ENCODE data around the gene ZCCHC18. TPM values are rescaled to one million over a fixed set of nuclear protein-coding genes. Genes with fewer than 3 reads are reported as not detected.
A peak's percentile ranks its signal among the peaks of the same experiment; 100 is the strongest.
"Not testable (repeated sequence)": the region's sequence is repeated elsewhere in the genome, so short reads cannot be mapped to it uniquely, and the experiment has no call there.

Gene ZCCHC18
- not detected for polyA plus RNA-seq (2012; ENCODE audit: insufficient read depth, insufficient read length)

DNA sequence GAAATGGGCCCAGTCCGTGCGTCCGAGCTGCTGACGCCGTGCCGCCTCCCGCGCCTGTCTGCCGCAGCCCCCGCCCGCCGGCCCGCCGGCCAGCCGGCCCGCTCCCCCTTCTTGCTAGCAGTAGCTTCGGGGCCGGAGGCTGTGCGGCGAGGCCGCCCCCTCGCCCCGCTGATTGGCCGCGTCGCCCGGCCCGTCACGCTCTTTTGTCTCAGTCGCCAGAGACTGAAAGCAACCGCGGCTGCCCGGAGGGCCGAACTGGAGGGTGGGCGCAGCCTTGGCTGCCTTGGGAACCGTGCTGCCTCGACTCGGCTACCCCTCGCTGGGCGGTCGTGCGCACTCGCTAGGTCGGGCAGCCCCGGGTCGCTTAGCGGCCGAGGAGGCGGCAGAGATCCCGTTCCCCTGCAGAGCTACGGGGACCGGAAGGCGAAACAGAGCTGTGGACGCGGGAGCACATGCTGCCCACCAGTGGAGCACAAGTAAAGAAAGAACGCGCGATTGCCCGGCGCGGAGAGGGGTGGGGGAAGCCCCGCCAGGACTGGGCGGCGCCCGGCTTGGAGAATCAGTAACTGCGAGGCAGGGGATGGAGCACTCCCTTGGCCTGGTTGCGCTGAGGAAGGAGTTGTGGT is at the start of gene ZCCHC18:
Gene ZCCHC18 (plus strand): TSS at position 198 of the 626 bp plus-strand sequence. CDS start 1,589 bp downstream, outside the sequence.
- H3K4me3 ChIP-seq (ENCODE audit: low read length), result peak within 1 kb of the TSS; percentile 42
- DNase-seq (ENCODE audit: low read depth, low spot score), result no peak

DNA sequence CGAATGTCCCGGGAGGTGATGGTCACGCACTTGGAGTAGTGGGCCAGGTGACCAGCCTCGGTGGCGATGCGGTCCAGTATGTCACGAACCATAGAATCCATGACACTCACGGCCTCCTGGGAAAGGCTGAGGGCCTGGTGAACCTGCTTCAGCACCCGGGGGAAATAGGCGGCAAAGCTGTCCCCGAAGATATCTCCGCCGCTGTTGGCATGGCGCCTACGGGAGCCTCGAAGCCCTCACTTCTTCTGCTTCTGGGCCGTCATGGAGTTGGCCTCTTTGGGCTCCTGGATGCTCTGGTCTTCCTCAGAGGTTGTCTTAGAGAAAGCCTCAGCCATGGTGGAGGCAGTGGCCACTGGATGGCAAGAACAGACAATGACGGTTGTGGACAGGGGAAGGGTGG is 49.7 kb upstream of the ZCCHC18 start:
- not testable (repeated sequence) for H3K4me3 ChIP-seq (ENCODE audit: low read length); DNase-seq (ENCODE audit: low read depth, low spot score)

DNA sequence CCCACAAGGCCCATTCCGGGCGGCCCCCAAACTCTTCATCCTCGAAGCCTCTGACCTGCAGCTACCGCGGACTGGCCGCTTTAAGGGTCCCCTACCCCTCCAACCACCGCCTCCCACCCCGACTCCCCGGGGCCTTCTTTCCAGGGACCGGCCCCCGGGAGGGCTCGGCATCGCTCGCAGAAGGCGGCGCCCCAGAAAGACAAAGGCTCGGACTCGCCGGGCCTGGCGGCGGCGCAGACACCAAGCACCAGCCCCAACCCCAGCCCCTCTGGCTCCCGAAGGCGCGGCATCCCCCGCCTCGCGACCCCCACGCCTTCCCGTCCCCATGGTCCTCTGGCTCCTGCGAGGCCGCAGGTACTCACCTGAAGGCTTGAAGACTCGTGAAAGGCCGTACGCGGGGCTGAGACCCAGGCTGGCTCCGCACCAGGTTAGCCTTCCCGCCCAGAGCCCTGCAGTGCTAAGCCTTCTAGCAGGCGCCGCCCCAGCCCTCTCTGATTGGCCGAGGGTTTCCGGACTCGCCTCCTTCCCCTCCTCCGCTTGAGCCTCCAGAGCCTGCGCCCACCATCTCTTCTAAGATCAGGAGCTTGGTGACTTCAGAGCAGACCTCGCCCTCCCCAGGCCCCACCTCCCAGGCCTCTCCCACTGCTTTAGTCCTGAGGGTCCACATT is 36.4 kb upstream of the ZCCHC18 start, which contains the start of gene TMSB15C:
Gene TMSB15C (minus strand): TSS at position 459 of the 668 bp plus-strand sequence.
- DNase-seq (ENCODE audit: low read depth, low spot score); H3K4me3 ChIP-seq (ENCODE audit: low read length): not testable (repeated sequence)

DNA sequence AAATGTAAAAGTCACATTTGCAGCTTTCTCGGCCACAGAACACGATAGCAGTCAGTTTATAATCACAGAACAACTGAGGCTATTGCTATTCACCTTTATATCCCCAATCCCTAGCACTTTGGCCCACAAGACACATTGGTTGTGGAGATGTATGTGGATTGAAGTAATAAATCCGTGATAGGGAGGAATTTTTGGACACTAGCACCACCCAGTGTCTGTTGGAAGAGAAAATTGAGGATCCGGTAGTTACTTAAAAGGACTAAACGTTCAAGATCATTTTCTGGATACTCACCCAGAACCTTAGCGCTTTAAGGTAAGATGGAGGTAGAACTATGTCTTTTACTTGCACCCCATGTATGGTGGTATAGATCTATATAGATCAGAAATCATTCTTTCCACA is 34.5 kb upstream of the ZCCHC18 start:
- not testable (repeated sequence) for DNase-seq (ENCODE audit: low read depth, low spot score); H3K4me3 ChIP-seq (ENCODE audit: low read length)

DNA sequence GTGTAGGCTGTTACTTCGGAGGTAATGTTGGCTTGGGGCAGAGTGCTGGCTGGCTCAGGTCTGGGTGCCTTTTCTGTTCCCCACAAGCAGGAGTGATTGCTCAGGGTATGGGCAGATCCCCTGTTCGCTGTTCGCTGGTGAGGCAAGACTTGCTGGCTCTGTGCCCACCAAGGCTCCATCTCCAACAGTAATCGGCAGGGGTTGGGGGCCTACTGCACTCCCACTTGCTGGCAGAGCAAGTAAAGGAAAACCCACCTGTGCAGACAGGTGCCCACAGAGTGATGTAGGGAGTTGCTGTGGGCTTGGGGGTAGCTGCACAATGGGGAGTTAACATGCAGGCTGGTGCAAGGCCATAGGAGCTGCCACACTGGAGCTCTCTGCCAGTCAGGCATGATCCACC is 28.3 kb upstream of the ZCCHC18 start:
- DNase-seq (ENCODE audit: low read depth, low spot score), result no peak
- H3K4me3 ChIP-seq (ENCODE audit: low read length), result no peak overlapping the region

DNA sequence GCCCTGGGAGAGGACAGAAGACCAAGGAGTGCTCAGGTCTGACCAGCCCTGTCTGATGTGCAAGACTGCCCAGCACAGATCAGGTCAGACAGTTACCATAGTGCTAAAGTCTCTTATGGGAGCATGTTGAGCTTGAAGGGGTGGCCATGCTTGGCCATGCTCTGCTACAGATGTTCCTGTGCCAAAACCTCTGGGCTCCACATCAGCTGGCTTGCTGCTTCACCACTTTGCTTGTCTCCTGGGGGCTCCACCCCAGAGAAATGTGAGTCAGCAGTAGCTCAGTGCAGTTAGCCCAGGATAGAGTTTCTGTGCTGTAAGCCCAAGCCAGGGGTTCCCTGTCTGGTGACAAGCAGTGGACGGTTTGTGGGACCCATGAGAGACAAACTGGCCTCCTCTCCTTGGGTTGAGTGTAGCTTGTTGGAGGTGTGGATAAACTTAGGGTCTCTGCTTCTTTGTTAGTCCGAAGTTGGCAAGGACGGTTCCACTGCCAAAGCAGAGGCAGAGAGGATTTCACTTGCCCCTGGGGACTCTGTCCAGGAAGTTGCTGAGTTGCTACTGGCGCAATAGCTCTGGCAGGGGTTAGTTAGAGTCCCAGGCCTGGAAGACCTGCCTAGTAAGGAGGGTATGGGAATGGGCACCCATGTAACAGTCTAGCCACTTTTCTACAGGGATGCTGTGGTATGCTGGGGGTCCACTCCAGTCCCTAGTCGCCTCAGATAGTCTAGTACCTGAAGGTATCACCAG is 27.6 kb upstream of the ZCCHC18 start:
- DNase-seq (ENCODE audit: low read depth, low spot score), result no peak
- no peak overlapping the region for H3K4me3 ChIP-seq (ENCODE audit: low read length)

DNA sequence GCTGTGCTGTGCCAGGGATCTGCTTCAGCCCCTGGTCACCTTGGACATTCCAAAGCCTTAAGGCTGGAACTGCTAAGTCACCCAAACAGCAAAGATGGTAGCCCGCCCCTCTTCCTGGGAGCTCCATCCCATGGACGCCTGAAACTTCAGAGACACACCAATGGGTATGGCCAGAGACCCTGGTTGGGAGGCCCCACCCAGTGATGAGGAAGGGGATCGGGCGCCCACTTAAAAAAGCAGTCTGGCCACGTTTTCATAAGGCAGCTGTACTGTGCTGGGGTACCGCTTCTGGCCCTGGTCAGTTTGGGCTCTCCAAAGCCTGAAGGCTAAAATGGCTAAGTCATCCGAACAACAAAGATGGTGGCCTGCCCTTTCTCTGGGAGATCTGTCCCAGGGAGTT is 26.8 kb upstream of the ZCCHC18 start:
- no peak for DNase-seq (ENCODE audit: low read depth, low spot score)
- no peak overlapping the region for H3K4me3 ChIP-seq (ENCODE audit: low read length)

DNA sequence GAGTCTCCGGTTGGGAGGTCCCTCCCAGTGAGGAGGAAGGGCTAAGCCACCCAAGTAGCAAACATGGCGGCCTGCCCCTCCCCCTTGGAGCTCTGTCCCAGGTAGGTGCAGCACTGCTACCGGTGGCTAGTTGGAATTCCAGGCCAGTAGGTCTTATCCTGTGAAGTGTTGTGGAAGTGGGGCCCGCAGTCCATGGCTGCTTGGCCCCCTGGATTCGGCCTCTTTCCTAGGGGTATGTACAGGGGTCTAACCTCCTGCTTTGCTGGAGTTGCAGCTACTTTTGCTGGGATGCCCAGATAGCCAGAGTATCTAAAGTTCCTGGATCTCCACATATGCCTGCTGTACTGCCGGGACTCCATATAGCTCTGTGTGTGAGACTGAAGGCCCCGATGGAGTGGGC is 26.4 kb upstream of the ZCCHC18 start:
- no peak for DNase-seq (ENCODE audit: low read depth, low spot score)
- H3K4me3 ChIP-seq (ENCODE audit: low read length), result no peak overlapping the region

DNA sequence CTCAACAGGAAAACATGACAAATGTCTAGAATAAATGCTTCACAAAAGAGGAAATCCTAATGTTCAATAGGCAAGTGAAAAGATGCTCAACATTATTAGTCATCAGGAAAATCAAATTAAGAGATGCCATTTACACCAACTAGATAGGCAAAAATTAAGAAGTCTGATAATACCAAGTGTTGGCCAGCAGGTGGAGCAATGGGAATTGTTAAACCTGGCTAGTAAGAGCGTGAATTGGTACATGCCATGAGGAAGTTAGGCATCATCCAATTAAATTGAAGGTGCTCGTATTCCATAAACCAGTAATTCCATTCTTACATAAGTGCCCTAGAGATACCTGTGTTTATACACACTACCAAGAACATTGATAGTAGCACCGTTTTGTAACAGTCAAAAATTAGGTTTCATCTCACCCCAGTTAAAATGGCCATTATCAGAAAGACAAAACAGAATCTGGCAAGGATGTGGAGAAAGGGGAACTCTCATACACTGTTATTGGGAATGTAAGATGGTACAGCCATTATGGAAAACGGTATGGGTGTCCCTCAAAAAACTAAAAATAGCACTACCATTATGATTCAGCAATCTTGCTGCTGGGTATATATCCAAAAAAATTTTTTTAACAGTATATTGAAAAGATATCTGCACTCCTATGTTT is 14.0 kb upstream of the ZCCHC18 start:
- H3K4me3 ChIP-seq (ENCODE audit: low read length), result no peak overlapping the region

DNA sequence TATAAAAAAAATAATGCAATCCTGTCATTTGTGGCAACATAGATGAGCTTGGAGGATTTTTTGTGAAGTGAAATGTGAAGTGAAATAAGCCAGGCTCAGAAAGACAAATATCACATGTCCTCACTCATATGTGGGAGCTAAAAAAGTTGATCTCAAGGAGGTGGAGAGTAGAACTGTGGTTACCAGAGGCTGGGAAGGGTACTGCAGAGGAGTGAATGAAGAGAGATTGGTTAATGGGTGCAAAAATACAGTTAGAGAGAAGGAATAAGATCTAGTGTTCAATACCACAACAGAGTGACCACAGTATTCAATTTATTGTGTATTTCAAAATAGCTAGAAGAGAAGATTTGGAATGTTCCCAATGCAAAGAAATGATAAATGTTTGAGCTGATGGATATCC is 13.4 kb upstream of the ZCCHC18 start:
- H3K4me3 ChIP-seq (ENCODE audit: low read length), result no peak overlapping the region
- no peak for DNase-seq (ENCODE audit: low read depth, low spot score)

More for the DNA sequence above, 14.0 kb upstream of the ZCCHC18 start:
- DNase-seq (ENCODE audit: low read depth, low spot score), result peak; percentile 58

DNA sequence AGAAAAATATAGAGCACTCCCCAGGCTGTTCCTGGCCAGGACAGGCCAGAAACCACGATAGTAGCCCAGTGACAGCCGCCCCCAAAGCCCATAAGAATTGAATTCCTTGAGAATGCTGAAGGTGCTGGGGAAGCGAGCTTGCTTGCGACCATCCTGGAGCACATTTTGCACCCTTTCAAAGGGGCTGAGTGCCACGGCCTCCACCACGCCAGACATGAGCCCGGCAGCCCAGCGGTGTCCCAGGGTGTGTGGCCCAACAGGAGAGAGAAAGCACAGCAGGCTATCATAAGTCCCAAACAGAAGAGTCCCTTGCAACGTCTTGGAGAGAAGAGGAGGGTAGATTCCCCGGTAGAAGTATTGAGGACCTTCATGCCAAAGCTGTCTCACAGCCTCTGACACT is 7.6 kb upstream of the ZCCHC18 start:
- DNase-seq (ENCODE audit: low read depth, low spot score), result no peak

DNA sequence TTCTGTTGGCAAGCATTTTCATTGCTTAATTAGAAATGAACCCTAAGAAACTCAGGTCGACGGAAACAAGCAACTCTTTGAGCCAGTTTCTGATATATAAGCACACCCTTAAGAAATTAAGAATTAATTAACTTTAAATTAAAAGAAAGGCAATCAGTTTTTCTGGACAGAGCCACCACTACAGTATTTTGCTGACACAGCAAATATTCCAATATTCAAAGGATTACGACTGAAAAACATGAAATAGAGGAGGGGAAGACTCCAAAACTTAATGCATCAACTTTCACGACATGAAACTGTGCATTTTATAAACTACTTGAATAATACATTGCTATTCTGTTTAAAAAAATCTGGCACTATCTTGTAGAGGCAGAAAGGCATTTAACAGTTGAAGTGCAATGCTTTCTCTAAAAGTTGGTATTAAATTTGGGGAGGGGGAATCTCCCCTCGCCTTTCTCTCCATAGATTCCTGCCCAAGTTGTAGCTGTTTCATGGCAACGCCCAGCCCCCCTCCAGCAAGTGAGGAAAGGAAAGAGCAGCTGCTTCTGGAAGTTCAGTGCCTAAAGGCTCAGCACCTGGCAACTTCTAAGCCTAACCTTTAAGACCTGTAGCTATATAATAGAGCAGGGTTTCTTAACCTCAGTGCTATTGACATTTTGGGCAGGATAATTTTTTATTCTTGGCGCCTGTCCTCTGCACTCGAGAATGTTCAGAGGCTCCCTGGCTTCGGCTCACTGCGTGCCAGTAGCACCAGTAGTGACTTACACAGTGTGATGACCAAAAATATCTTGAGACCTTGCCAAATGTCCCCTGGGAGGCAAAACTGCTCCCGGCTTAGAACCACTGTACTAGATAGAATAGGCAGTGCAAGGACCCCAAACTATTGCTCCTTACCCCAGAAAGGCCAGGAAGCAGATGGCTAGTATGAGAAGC is 6.7 kb upstream of the ZCCHC18 start:
- no peak for DNase-seq (ENCODE audit: low read depth, low spot score)
- no peak overlapping the region for H3K4me3 ChIP-seq (ENCODE audit: low read length)

More for the DNA sequence above, 7.6 kb upstream of the ZCCHC18 start:
- no peak overlapping the region for H3K4me3 ChIP-seq (ENCODE audit: low read length)

DNA sequence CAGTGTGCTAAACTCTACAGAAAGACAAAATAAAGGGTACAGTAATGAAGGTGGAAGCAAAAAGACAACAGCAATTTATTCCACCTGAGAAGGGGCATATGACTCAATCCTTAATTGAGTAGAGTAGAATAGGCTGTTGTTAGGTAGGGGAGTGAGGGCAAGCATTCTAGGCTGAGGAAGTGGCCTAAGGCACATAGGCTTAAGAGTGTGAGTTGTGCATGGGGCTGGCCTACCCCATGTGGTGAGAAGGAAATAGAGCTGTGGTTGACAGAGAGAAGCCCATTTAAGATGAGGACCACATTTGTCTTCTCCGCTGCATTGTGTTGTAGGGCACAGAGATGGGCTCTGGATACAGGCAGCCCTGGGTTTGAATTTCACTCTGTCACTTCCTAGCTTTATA is 3.4 kb upstream of the ZCCHC18 start:
- no peak for DNase-seq (ENCODE audit: low read depth, low spot score)
- H3K4me3 ChIP-seq (ENCODE audit: low read length), result no peak overlapping the region

DNA sequence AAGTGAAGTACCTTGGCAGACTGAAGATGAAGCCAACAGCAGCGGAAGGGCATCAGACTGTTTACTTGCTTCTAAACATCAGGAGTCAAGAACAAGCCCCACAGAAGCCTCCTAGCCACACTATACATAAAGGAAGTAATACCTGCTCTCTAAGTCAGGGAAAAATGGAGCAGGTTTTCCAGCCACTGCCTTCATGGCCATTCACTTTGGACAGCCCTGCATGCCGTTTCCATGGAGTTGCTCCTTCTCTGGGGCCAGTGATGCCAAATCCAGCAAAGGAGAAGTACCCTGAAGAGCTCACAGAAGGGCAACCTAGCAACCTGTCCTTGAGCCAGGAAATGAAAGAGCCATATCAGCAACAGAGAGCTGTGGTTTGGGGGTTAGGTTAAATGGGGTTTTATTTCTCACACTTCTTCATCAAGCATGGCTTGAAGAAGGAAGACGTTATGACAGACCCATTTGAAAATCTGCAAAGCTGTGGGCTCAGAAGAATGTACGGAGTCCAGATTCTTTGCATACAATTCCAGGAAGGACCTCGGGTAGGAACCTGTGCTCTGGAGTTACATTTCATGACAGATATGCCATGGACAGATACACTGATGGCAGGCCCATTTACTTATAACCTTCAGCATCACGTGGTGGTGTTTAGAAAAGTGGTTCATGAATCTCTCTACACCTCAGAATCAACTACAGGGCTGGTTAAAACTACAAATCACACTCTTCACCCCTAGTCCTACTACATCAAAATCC is 1.7 kb upstream of the ZCCHC18 start:
- not testable (repeated sequence) for DNase-seq (ENCODE audit: low read depth, low spot score); H3K4me3 ChIP-seq (ENCODE audit: low read length)

DNA sequence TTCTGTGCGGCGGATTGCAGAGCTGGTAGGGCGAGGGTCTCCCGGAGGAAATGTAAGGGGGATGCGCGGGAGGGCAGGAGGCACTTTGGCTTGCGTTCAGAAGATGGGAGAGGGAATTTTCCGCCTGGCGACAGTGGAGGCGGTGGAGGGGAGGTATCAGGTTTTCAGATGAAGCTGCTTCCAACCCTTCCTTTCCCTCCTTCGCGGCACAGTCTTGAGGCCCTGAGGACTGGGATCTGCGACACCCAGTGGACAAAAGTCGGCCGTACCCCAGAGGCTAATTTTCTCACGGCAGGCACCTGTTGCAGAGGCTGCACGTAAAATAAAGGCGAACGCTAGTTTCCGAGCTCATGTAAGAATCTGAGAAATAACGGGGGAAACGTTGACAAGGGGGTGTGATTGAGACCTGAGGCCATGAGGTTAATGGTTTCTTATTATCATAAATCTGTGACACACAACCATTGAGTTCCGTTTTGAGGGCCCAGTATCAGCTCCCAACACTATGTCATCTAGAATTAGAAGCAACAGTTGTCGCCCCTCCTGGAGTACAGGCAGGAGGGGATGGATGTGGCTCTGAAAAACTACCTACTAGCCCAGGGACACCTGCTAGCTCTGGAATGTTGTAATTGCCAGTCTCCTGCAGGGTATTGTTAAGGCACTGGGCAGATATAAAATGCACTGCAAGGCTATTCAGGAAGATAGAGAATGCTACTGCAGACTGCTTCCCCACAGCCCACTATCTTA is 1.1 kb downstream of the ZCCHC18 start:
- DNase-seq (ENCODE audit: low read depth, low spot score), result peak; percentile 36
- H3K4me3 ChIP-seq (ENCODE audit: low read length), result peak overlapping the region; percentile 42

DNA sequence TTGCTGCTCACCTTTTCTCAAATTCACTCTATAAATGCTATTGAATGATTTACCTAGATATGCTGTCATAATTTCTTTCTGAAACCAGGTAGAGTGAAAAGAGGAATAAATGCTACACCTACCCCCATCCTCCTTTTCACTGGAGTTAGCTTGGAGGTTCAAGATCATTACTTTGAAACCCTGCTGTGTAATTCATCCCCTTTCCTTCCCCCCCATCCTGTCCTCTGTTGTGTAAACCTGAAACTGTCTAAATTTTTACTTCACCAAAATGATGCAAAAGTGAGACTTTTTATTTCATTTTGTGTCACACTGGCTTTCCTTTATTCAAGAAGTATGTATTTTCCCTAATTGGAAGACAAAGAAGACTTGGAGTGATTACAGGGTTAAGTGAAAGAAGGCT is 5.4 kb downstream of the ZCCHC18 start:
- H3K4me3 ChIP-seq (ENCODE audit: low read length), result no peak overlapping the region
- no peak for DNase-seq (ENCODE audit: low read depth, low spot score)

DNA sequence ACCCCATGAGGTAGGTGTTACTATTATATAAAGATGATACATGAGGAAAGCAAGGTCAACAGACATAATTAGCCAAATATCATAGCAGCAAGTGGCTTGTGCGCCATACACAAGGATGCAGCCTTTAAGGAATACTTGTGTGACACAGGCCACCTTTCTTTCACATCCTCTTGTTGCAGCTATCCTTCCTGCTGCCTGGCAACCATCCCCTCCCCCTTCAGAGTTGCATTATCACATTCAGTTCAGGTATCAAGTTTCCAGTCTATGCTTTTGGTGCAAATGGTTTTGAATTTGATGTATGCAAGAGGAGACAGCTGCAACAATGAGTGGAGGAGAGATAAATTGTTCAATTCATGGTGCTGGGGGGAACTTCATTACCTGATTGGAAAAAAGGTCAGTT is 6.4 kb downstream of the ZCCHC18 start:
- DNase-seq (ENCODE audit: low read depth, low spot score), result no peak
- no peak overlapping the region for H3K4me3 ChIP-seq (ENCODE audit: low read length)
